Raji (cell line): ENCODE measurements around the gene RBM28.
A peak's percentile ranks its signal among the peaks of the same experiment; 100 is the strongest.

ENCODE experiments used
- POLR2A ChIP-seq: IDR thresholded peaks from 2 replicates; pipeline ENCODE4 v1.6.1; 2011; ENCODE audit warnings: low read depth, low read length, control low read depth; ENCODE audit not compliant: insufficient read depth

RBM28 gene, protein sequence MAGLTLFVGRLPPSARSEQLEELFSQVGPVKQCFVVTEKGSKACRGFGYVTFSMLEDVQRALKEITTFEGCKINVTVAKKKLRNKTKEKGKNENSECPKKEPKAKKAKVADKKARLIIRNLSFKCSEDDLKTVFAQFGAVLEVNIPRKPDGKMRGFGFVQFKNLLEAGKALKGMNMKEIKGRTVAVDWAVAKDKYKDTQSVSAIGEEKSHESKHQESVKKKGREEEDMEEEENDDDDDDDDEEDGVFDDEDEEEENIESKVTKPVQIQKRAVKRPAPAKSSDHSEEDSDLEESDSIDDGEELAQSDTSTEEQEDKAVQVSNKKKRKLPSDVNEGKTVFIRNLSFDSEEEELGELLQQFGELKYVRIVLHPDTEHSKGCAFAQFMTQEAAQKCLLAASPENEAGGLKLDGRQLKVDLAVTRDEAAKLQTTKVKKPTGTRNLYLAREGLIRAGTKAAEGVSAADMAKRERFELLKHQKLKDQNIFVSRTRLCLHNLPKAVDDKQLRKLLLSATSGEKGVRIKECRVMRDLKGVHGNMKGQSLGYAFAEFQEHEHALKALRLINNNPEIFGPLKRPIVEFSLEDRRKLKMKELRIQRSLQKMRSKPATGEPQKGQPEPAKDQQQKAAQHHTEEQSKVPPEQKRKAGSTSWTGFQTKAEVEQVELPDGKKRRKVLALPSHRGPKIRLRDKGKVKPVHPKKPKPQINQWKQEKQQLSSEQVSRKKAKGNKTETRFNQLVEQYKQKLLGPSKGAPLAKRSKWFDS

DNA sequence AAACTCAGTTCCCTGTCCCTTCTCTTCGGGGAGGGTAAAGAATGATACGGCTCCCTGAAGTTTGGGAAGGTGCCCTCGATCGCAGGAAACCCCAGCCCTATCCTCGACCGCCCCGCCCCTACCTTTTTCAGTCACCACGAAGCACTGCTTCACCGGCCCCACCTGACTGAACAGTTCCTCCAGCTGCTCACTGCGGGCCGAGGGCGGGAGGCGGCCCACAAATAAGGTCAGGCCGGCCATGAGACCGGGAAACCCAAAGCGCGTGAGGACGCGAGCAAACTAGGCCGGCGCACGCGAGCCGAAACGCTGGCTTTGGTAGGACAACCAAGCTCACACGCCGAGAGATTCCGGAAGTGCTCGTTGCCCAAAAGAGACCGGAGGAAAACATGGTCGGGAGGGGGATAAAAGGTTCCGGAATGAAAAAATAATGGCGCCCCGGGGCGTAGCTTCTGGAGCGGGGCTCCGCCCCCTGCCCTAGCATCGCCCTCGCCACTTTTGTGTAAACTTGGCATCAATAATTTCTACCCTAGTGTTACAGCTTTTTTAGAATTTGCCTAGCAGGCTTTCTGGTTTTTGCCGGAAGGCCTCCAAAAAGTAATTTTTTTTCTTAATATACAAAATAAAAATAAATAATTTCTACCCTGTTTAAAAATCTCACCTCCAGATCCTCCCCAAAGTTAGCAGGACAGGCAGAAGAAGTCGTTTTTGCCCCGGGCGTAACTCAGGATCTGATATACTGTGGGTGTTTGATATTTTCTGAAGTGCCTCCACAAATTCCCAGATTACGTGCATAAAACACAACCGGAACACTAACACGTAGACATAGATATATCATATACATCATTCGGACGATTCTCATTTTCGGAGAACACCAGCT, at the start of gene RBM28:
TSS of gene RBM28 (minus strand) at position 355 of the 877 bp plus-strand sequence. CDS start at position 240, 115 bp downstream.
- TF ChIP-seq POLR2A, result peak; percentile 97

DNA sequence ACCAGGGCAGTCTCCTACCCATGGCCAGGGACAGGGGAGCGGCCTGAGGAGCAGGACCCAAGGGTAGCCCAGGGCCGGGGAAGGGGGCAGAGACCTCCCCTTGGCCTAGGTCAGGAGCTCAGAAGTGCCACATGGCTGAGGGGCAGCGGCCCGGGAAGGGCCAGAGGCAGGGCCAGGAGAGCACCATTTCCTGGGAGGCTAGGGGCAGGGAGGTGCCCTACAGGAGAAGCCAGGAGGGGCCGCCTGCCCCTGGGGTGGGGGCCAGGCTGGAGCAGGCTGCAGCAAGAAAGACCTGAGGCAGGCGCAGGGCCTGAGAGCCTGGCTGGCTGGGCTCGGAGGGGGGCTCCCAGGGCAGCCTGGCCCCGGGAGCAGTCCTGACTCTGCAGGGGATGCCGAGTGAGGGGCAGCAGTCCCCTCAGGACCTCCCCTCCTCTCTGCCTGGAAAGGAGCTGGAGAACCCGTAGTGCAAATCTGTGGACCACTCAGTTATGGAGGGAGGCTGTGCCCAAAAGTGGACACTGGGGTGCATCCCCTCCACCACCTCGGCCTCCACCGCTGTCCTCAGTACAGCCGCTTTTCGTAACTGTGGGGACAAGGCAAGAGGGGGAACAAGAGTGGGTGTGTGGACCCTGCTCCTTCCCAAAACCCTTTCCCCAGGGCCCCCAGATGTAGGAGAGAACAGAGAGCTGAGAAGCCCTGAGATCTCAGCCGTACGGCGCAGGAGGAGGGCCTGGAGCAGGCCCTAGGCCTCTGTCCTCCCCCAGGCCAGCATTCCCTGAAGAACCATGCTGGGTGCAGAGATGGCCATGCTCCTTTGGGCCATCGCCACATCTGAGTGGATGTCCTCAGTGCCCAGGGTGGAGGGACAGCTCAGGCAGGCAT, 49.0 kb upstream of the RBM28 start:
- TF ChIP-seq POLR2A, result no peak

- no peak for TF ChIP-seq POLR2A
Measured at GRCh38 chr7:128391805-128392204, 48.1 kb upstream of the RBM28 start.

GRCh38 chr7:128390871-128391565, 47.3 kb upstream of the RBM28 start:
- no peak for TF ChIP-seq POLR2A

- TF ChIP-seq POLR2A, result no peak
Measured at GRCh38 chr7:128389618-128390329, 46.1 kb upstream of the RBM28 start.

DNA sequence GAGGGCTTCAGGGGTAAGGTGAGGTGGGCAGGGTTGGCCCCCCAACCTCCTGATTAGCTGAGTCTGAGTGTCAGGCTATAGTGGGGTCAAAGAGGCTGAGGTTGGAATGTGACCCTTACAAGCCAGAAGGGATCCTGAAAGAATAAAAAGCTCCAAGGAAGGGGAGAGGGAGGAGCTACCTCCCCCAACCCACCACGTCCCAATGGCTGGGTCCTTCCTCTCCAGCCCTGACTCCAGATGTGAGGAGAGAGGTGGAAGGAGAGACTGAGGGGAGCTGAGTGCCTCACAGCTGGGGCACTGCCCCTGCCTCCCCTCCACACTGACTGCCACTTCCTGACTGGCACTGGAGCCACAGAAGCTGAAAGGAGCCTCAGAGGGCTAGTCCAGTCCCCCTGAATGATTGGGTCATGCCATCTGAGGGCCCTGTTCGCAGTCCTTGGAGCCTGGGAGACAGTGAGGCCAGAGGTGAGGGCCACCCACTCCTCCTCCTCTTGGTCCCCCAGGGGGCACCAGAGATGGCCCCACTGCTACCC, 45.4 kb upstream of the RBM28 start:
- TF ChIP-seq POLR2A, result no peak

- TF ChIP-seq POLR2A, result no peak
Measured at GRCh38 chr7:128388145-128388485, 44.4 kb upstream of the RBM28 start.

DNA sequence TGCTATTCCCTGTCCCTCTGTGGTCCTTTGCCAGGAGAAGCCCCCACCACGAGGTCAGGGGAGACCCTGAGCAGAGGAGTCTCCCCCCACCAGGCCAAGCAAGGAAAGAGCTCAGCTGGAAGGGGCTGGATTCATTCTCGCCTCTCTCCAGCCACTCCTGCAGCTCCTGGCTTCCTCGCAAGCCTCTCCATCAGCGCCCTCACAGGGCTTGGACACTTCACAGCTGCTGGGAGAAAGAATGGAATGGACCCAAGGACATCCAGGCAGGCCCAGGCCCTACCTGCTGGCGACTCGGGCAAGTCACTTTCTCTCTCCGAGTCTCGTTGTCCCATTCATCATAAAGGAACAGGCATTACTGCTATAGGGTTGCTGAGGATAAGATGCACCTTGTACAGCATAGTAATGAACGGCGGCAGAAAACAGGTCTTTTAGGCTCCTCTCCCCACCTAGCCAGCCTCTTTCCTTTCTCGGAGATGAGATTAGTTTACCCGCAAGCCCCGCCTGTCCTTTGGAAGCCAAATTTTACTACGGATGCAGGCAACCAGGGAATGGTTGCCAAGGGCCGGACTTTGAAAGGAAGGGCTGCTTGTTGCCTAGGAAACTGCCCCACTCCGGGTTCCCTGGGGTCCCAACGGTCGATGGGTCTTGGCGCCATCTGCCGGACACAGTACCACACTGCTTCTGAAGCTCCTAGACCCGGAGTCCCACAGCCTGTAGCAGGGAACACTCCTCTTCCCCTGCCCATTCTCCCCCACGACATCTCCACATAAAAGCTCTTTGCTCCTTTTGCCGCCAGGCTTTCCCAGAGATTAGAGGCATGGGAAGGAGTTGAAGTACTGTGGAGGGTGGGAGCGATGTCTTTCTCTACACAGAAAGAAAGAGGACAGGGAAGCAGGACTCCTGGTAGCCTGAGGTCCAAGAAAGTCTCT, 43.8 kb upstream of the RBM28 start:
- no peak for TF ChIP-seq POLR2A

DNA sequence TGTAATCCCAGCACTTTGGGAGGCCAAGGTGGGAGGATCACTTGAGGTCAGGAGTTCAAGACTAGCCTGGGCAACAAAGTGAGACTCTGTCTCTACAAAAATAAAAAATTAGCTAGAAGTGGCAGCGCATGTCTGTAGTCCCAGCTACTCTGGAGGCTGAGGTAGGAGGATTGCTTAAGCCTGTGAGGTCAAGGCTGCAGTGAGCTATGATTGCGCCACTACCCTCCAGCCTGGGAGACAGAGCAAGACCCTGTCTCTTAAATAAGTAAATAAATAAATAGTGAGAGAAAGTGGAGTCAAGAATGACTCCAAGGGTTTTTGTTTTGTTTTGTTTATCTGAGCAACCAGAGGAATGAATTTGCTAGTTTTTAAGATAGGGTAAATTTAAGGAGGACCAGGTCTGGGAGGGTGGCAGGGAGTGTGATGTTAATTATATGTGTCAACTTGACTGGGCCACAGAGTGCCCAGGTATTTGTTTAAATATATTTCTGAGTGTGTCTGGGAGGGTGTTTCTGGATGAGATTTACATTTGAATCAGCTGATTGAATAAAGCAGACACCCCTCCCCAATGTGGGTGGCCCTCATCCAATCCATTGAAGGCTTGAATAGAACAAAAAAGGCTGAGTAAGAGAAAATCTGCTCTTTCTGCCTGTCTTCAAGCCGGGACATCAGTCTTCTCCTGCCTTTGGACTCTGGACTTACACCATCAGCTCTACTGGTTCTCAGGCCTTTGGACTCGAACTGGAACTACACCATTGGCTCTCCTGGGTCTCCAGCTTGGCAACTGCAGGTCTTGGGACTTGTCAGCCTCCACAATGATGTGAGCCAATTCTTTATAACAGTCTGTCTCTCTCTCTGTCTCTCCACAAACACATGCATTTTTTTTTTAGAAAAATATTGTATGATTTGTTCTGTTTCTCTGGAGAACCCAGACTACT, 42.5 kb upstream of the RBM28 start:
- TF ChIP-seq POLR2A, result no peak

GRCh38 chr7:128384726-128385125, 41.0 kb upstream of the RBM28 start:
- no peak for TF ChIP-seq POLR2A

DNA sequence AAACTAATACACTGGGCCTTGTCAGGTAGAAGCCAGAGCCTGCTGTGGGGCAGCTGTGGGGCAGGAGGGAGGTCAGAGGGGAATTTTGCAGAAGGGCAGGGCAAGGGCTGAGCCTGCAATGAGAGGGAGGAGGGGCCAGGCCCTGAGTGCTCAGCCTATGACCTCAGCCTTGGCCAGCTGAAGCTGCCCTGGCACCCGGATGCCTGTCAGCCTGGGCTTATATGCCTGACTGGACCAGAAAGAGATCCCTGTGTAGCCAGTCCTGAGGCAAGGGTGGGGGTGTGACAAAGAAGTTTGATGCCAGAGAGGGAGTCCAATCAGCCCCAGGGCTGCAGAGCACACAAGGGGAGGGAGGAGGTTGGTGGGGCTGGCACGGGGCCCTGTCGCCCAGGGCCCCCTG, 40.1 kb upstream of the RBM28 start:
- no peak for TF ChIP-seq POLR2A
